ENCODE results near the gene OSBPL6. TPM values are rescaled to one million over a fixed set of nuclear protein-coding genes. Genes with fewer than 3 reads are reported as not detected.

The OSBPL6 gene
- total and polyA plus RNA-seq, 4 donors: 1.3 to 3.3 (median 2.2) TPM

GRCh38 chr2:178292586-178292985 is 98.3 kb downstream of the OSBPL6 start:
- Histone ChIP-seq H3K9ac (ENCODE audit: low read depth in 1 of 2, low read length in 2 of 2) (no peak overlapping the region), H3K4me1 (ENCODE audit: control insufficient read depth in 4 of 4, insufficient read depth in 4 of 4, low read length in 3 of 4) (peaks cover 0 to 19% (median 4%) of the 10 kb centered on the region in 4 donors), H3K27ac (ENCODE audit: low read depth in 1 of 2, low read length in 2 of 2) (no peak overlapping the region), H3K9me3 (ENCODE audit: control insufficient read depth in 4 of 4, low read length in 3 of 4) (no peaks in the 10 kb centered on the region), H3K4me3 (ENCODE audit: low read depth in 1 of 3, low read length in 3 of 3) (no peak overlapping the region), H3K36me3 (ENCODE audit: control insufficient read depth in 4 of 4, insufficient read depth in 3 of 4, low read depth in 1 of 4, low read length in 3 of 4) (no peaks in the 10 kb centered on the region), H3K27me3 (ENCODE audit: control insufficient read depth in 4 of 4, insufficient read depth in 4 of 4, low read length in 3 of 4) (no peaks in the 10 kb centered on the region)
- no peak for TF ChIP-seq HNF4G (IDR thresholded peaks at IDR 0.05)
- TF ChIP-seq JUND (IDR thresholded peaks at IDR 0.05): no peak
- TF ChIP-seq ATF3 (IDR thresholded peaks at IDR 0.05): no peak
- TF ChIP-seq EGR1 (IDR thresholded peaks at IDR 0.05; ENCODE audit: low read depth in 2 of 2): no peak
- no peak for TF ChIP-seq TAF1 (conservative IDR thresholded peaks at IDR 0.05)
- no peak for TF ChIP-seq FOXA2 (IDR thresholded peaks at IDR 0.05)
- TF ChIP-seq YY1 (IDR thresholded peaks at IDR 0.05): no peak
- no peak for DNase-seq (ENCODE audit: low spot score)
- 87% methylated on average over 1 of the region's 1 CpG for WGBS

- Histone ChIP-seq H3K9ac (ENCODE audit: low read depth in 1 of 2, low read length in 2 of 2) (no peak overlapping the region), H3K4me1 (ENCODE audit: control insufficient read depth in 4 of 4, insufficient read depth in 4 of 4, low read length in 3 of 4) (peaks cover 0 to 19% (median 4%) of the 10 kb centered on the region in 4 donors), H3K4me3 (ENCODE audit: low read depth in 1 of 3, low read length in 3 of 3) (no peak overlapping the region), H3K9me3 (ENCODE audit: control insufficient read depth in 4 of 4, low read length in 3 of 4) (no peaks in the 10 kb centered on the region), H3K27me3 (ENCODE audit: control insufficient read depth in 4 of 4, insufficient read depth in 4 of 4, low read length in 3 of 4) (no peaks in the 10 kb centered on the region), H3K27ac (ENCODE audit: low read depth in 1 of 2, low read length in 2 of 2) (no peak overlapping the region), H3K36me3 (ENCODE audit: control insufficient read depth in 4 of 4, insufficient read depth in 3 of 4, low read depth in 1 of 4, low read length in 3 of 4) (no peaks in the 10 kb centered on the region)
- TF ChIP-seq JUND (IDR thresholded peaks at IDR 0.05): peak in 1 of 2 donors; percentile 15
- TF ChIP-seq HNF4A (conservative IDR thresholded peaks at IDR 0.05): peak; percentile 27 to 74
- peak in 1 of 2 donors; percentile 36 for TF ChIP-seq RAD21 (IDR thresholded peaks at IDR 0.05)
- no peak for TF ChIP-seq CTCF (IDR thresholded peaks at IDR 0.05; ENCODE audit: low read depth, low read length, missing input control)
- peak; percentile 23 for TF ChIP-seq SP1 (IDR thresholded peaks at IDR 0.05)
- DNase-seq (ENCODE audit: low spot score): no peak
- WGBS: 47% methylated on average over 4 of the region's 4 CpGs
Observed at GRCh38 chr2:178295115-178295514, 100.8 kb downstream of the OSBPL6 start.

GRCh38 chr2:178295906-178296305 is 101.6 kb downstream of the OSBPL6 start:
- H3K9ac ChIP-seq (ENCODE audit: low read depth in 1 of 2, low read length in 2 of 2): no peak overlapping the region
- H3K27ac ChIP-seq (ENCODE audit: low read depth in 1 of 2, low read length in 2 of 2): no peak overlapping the region
- no peaks in the 10 kb centered on the region for H3K9me3 ChIP-seq (ENCODE audit: control insufficient read depth in 4 of 4, low read length in 3 of 4)
- 93% methylated on average over 3 of the region's 3 CpGs for WGBS
- DNase-seq (ENCODE audit: low spot score): no peak
- no peak overlapping the region for H3K4me3 ChIP-seq (ENCODE audit: low read depth in 1 of 3, low read length in 3 of 3)
- peaks cover 0 to 19% (median 4%) of the 10 kb centered on the region in 4 donors for H3K4me1 ChIP-seq (ENCODE audit: control insufficient read depth in 4 of 4, insufficient read depth in 4 of 4, low read length in 3 of 4)
- no peaks in the 10 kb centered on the region for H3K36me3 ChIP-seq (ENCODE audit: control insufficient read depth in 4 of 4, insufficient read depth in 3 of 4, low read depth in 1 of 4, low read length in 3 of 4)
- no peaks in the 10 kb centered on the region for H3K27me3 ChIP-seq (ENCODE audit: control insufficient read depth in 4 of 4, insufficient read depth in 4 of 4, low read length in 3 of 4)
- TF ChIP-seq HNF4A (conservative IDR thresholded peaks at IDR 0.05) (no peak), ZBTB33 (IDR thresholded peaks at IDR 0.05) (no peak), SP1 (IDR thresholded peaks at IDR 0.05) (no peak), TAF1 (conservative IDR thresholded peaks at IDR 0.05) (no peak), REST (IDR thresholded peaks at IDR 0.05) (no peak), GABPA (IDR thresholded peaks at IDR 0.05 in 1 of 2, conservative IDR thresholded peaks at IDR 0.05 in 1 of 2) (no peak), NR2F2 (IDR thresholded peaks at IDR 0.05) (no peak), HNF4G (IDR thresholded peaks at IDR 0.05) (no peak), EGR1 (IDR thresholded peaks at IDR 0.05; ENCODE audit: low read depth in 2 of 2) (no peak), RXRA (IDR thresholded peaks at IDR 0.05) (no peak), FOXA1 (IDR thresholded peaks at IDR 0.05) (no peak), FOXA2 (IDR thresholded peaks at IDR 0.05) (no peak), YY1 (IDR thresholded peaks at IDR 0.05) (no peak), JUND (IDR thresholded peaks at IDR 0.05) (no peak), MAX (IDR thresholded peaks at IDR 0.05) (no peak), CTCF (IDR thresholded peaks at IDR 0.05; ENCODE audit: low read depth, low read length, missing input control) (no peak)

Data from liver (tissue), 9 donors.